HG03280 (cell line): ENCODE data around the gene ADAMTS17.
"Not testable (repeated sequence)": the region's sequence is repeated elsewhere in the genome, so short reads cannot be mapped to it uniquely, and the experiment has no call there.

Experiments
- ATAC-seq: cut with Tn5 transposase; IDR thresholded peaks from one replicate; pipeline ENCODE4 v1.9.1; 2021; ENCODE audit warnings: mild to moderate bottlenecking, moderate library complexity; ENCODE audit not compliant: unreplicated experiment

Gene ADAMTS17

DNA sequence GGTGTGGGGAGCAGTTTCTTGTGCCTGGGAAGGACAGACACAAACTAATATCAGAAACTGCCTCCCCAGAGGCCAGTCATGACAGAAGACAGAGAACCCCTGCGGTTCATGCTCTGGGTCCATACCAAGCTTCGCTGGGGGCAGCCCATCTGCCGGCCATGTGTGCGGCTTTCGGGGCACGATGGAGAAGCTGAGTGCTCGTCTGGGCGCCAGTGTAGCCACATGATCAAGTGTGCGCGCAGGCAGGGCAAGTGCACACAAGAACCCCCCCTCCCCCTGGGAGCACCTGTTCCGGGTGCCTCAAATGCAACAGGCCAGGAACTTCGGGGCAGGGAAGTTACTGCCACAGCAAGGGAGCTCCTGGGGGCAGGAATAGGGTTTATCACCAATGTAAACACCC is 1.8 kb downstream of the ADAMTS17 start:
- ATAC-seq, result no peak

GRCh38 chr15:100339451-100339850 is 2.3 kb downstream of the ADAMTS17 start:
- ATAC-seq, result not testable (repeated sequence)

GRCh38 chr15:100338971-100339444 is 2.8 kb downstream of the ADAMTS17 start:
- ATAC-seq, result peak; percentile 40

DNA sequence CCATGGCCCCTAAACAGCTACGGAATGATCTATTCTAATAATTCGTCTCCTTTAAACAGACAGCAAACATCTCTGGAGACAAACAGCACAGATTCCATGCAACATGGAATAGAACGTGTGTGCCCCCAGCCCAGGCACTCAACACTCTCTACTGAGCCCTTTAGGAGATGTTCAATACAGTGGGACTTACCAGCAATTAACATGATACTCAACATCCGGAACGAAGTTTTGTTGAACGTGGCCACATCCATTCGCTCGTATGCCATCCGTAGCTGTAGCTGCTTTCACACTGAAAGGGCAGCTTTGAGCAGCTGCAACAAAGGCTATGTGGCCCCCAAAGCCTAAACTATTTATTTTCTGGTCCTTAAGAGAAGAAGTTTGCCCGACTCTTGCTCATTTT is 3.5 kb downstream of the ADAMTS17 start:
- ATAC-seq, result no peak

DNA sequence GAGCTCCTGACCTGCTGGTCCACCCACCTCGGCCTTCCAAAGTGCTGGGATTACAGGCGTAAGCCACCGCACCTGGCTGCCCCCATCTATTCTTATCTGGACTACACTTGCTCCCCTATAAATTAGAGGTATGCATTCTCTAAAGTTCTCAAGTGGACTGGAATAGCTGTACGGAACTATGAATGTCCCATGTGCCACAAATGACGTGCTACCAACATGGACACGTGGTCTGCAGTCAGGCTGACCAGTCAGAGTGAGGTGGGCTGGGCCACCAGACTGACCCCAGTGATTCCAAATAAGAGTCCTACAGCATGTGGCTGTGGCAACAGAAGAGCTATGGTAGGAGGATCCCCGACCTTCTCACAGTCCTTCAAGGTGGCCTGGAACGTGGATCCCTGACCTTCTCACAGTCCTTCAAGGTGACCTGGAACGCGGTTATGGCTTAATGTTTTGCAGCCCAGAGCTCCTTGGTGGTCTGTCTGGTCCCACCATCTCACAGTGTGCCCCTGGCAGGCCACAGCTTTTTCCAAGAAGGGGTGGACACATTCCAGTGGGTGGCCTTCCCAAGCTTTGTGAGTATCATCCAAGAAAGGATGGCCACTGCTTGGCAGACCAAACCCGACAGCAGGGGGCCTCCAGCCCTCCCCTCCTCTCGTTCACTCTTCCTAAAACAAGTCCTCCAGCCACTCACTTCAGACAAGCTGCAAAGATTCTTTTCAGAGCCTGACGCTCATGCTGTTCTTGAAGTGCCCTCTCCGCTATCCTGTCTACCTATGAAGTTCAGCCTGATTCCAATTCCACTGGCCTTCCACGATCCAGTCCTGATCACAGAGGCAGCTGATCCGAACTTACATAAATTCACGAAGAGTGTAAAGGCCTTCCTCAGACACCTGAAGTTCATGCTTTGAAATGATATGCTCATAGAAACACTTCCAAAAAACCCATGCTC is 4.4 kb downstream of the ADAMTS17 start:
- no peak for ATAC-seq

GRCh38 chr15:100336061-100336460 is 5.7 kb downstream of the ADAMTS17 start:
- no peak for ATAC-seq

DNA sequence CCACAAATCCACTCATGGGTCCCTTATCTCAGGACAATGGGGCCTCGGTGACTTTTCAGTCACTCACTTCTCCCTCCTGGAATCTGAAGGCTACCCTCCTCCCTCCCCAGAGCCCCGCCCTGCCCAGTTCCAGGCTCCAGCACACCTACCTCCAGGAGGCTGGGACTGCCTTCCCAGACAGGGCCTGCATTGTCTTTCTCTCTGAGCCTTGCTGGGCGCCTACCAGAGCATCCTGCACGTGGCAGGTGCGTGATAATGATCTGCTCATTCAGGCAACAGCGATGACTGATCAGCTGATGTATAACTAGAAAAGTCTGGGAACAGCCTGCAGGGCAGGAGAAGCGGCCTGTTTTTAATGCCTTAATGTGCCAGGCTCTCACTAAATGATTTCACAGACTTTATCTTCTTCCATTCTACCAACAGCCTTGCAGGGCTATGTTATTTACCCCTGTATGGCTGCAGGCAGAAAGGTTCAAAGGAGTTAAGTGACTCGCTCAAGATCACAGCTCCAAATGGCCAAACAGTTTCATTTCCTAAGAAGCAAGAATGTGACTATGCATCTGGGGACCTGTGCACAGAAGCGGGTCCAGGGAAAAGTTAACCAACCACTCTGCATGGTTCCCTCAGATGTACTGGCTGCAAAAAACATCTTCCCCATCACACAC is 6.3 kb downstream of the ADAMTS17 start:
- no peak for ATAC-seq

GRCh38 chr15:100334905-100335304 is 6.9 kb downstream of the ADAMTS17 start:
- ATAC-seq, result no peak

DNA sequence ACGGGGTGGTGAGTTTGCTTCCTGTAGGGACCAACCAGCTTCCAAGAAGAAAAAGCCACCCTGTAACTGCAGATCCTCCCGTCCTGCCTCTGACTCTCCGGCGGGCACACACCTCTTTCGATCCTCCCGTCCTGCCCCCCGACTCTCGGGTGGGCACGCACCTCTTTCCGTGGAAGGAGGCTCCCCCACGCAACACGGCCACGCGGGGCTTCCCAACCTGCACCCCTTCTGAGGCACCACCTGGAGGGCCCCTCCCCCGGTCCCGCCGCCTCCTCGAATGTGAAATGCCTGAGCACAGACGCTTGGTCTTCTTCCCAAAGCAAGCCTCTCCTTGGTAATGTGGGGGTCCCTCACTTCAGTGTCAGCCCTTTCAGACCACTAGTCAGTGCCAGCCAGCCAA is 7.3 kb downstream of the ADAMTS17 start:
- no peak for ATAC-seq

GRCh38 chr15:100334015-100334414 is 7.8 kb downstream of the ADAMTS17 start:
- ATAC-seq, result no peak

- no peak for ATAC-seq
Observed at GRCh38 chr15:100333236-100333635, 8.5 kb downstream of the ADAMTS17 start.

GRCh38 chr15:100332721-100333120 is 9.1 kb downstream of the ADAMTS17 start:
- ATAC-seq, result no peak

DNA sequence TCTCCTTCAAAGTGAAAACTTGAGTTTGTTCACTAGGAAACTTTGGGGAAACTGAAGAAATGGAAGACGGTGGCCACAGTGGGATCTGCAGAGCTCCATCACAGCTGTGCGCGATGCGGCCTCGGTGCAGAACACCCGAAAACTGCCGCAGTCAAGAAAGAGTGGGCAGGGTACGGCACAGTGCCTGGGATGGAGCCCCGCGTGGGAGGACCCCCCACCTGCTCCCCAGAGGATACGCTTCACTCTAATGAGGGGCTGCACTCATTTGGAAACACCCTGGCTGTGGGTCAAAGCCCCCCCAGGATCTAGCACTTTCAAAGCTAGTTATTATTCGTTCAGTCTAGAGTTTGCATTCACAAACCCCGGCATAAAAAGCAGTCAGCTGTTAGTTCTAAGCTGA is 9.5 kb downstream of the ADAMTS17 start:
- no peak for ATAC-seq

DNA sequence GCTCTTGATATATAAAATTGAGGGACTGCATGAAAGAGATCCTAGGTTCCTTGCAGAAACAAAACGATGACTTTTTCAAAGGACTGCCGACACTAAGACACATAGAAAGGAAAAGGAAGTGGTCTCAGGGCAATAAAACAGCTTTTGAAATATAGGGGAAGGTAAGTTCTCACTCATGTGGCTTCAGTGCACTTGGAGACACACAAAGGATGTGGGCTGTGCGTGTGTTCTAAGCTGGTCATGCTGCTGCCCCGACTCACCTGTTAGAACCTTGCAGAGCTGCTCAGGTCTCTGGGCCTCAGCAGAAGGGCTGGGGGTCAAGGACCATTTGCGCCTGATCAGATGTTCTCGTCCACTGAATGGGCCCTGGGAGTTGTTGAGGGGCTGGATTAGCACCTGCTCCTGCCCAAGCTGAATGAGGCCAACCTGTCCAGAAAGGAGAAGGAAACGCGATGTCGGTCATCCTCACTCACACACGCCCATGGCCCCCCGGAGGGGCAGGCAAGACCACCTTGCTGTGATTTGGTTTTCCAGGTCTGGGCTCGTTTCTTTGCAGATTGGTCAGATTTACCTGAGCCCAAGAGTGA is 11.1 kb downstream of the ADAMTS17 start:
- no peak for ATAC-seq

- no peak for ATAC-seq
Observed at GRCh38 chr15:100330221-100330620, 11.6 kb downstream of the ADAMTS17 start.

- no peak for ATAC-seq
Observed at GRCh38 chr15:100328796-100329195, 13.0 kb downstream of the ADAMTS17 start.

DNA sequence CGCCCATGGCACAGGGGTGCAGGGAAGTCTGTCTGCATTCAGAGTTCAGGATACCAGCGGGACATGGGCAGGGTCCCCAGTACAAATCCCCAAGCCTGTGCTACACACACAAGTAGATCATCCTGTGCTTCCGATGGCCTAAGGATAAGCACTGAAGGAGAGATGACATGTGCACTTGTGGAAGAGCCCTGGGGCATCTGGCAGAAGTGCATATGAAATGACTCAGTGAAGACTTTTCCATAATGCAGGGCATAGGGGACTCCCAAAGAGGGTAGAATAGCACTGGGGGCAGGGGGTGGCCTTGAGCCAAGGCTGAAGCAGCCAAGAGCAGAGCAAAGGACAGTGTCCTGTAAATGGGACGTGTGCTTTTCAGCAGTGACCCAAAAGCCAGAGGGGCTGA is 22.9 kb downstream of the ADAMTS17 start:
- ATAC-seq, result no peak

DNA sequence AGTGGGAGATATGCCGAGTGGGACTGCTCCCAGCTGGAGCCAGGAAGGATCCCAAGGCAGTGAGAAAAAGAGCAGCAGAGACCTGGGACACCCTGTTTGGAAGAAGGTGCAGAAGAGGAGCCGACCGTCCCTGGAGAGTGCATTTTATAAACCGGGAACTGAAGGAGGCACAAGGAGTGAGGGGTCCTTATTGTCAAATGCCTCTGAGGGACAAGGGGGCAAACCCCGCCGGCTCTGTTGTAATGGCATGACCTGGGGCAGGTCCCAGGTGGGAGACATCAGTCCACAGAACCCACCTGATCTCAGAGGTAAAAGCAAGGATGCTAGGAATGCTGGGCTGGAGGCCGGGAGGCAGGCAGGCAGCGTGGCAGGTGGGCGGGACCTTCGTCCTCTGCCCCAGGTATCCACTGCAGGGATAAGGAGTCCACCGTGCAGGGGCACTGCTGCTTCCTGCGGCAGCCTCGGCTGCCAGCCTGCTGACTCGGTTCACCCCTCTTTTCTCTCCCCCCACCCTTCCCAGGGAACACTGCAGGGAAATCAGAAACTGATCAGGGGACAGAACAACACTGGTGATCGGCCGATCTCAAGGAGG is 26.9 kb downstream of the ADAMTS17 start:
- no peak for ATAC-seq

DNA sequence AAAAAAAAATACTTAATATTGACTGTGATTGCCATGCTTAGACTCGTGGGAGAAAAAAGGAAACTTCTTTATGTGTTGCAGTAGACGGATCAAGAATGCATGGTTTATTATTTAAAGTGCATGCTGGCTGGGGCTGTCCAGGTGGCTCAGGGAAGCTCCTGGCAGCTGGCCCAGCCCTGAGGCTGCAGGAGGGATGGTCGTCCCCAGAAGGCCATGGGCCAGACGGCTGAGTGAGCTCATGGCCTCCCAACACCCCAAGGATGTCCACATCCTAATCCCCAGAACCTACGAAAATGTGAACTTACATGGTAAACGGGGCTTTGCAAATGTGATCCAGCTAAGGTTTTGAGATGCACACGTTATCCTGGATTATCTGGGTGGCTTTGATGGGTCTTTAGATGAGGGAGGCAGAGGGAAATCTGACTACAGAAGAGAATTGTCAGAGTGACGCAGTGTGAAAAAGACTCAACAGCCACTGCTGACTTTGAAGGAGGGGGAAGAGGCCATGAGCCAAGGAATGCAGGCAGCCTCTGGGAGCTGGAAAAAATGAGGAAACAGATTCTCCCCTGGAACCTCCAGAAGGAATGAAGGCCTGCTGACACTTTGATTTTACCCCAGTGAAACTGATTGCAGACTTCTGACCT is 29.8 kb downstream of the ADAMTS17 start:
- no peak for ATAC-seq

DNA sequence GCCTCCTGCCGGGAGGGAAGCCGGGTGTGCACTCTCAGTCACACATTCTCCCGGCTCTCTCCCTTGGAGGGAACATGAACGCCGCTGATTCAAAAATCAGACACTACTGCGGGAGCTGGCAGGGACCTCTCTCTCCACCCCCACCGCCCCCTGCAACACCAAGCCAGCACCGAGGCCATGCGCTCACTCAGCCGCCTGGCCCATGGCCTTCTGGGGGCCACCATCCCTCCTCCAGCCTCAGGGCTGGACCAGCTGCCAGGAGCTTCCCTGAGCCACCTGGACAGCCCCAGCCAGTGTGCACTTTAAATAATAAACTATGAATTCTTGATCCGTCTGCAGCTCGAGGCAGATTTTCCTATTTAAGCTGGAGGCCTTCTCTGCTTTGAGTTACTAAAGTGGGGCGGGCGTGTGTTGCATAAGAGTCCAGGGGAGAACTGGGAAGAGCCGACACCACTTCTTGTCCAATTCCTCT is 30.6 kb downstream of the ADAMTS17 start:
- no peak for ATAC-seq
